Activated T-cell treated with anti-CD3 and anti-CD28 coated beads, Interleukin-2, amount 50 U/mL, for 1 hour (primary cell): ENCODE data around the gene KCNC2.
"Not testable (repeated sequence)": the region's sequence is repeated elsewhere in the genome, so short reads cannot be mapped to it uniquely, and the experiment has no call there.

Experiments used
- DNase-seq: peaks from one replicate; pipeline ENCODE4 v3.0.0-alpha.2; 2020

Gene KCNC2

GRCh38 chr12:75209812-75210138 lies at the start of gene KCNC2:
KCNC2 (minus strand) TSS chr12:75209839.
- DNase-seq, result no peak

GRCh38 chr12:75259143-75259542 lies 49.5 kb upstream of the KCNC2 start:
- no peak for DNase-seq

- DNase-seq, result no peak
These were observed 47.9 kb upstream of the KCNC2 start for GRCh38 chr12:75257510-75257909.

GRCh38 chr12:75245108-75245507 lies 35.5 kb upstream of the KCNC2 start:
- no peak for DNase-seq

- no peak for DNase-seq
These were observed 30.3 kb upstream of the KCNC2 start for GRCh38 chr12:75239987-75240386.

- DNase-seq, result no peak
These were observed 26.6 kb upstream of the KCNC2 start for GRCh38 chr12:75236206-75236605.

GRCh38 chr12:75227132-75227531 lies 17.5 kb upstream of the KCNC2 start:
- no peak for DNase-seq

GRCh38 chr12:75212072-75212471 lies 2.4 kb upstream of the KCNC2 start:
- no peak for DNase-seq

GRCh38 chr12:75208856-75209811 lies 505 bp downstream of the KCNC2 start:
- no peak for DNase-seq

GRCh38 chr12:75207338-75208083 lies 2.1 kb downstream of the KCNC2 start:
- DNase-seq, result no peak

GRCh38 chr12:75205558-75205957 lies 4.1 kb downstream of the KCNC2 start:
- DNase-seq, result no peak

GRCh38 chr12:75196865-75197264 lies 12.8 kb downstream of the KCNC2 start:
- no peak for DNase-seq

- no peak for DNase-seq
These were observed 13.2 kb downstream of the KCNC2 start for GRCh38 chr12:75196408-75196807.

- DNase-seq, result no peak
These were observed 15.4 kb downstream of the KCNC2 start for GRCh38 chr12:75194250-75194649.

GRCh38 chr12:75192196-75192595 lies 17.4 kb downstream of the KCNC2 start:
- DNase-seq, result no peak

- no peak for DNase-seq
These were observed 18.8 kb downstream of the KCNC2 start for GRCh38 chr12:75190846-75191245.

- DNase-seq, result not testable (repeated sequence)
These were observed 23.8 kb downstream of the KCNC2 start for GRCh38 chr12:75185881-75186280.

- DNase-seq, result no peak
These were observed 25.1 kb downstream of the KCNC2 start for GRCh38 chr12:75184516-75184915.

GRCh38 chr12:75183967-75184366 lies 25.7 kb downstream of the KCNC2 start:
- DNase-seq, result no peak

GRCh38 chr12:75177997-75178396 lies 31.6 kb downstream of the KCNC2 start:
- DNase-seq, result no peak

- DNase-seq, result no peak
These were observed 37.0 kb downstream of the KCNC2 start for GRCh38 chr12:75172611-75173010.

- DNase-seq, result no peak
These were observed 38.9 kb downstream of the KCNC2 start for GRCh38 chr12:75170640-75171185.

GRCh38 chr12:75162845-75163244 lies 46.8 kb downstream of the KCNC2 start:
- DNase-seq, result no peak

GRCh38 chr12:75161488-75161887 lies 48.2 kb downstream of the KCNC2 start:
- no peak for DNase-seq
